Mesodermal cell (in vitro differentiated cells): ENCODE results near the gene C4orf54.

Source experiments
- H3K27ac ChIP-seq: 2 replicates; pipeline ENCODE4 v1.7.0; 2013; ENCODE audit warnings: mild to moderate bottlenecking, low read depth, low read length, moderate library complexity; ENCODE audit not compliant: severe bottlenecking
- H3K36me3 ChIP-seq: 2 replicates; pipeline ENCODE4 v1.7.1; 2013; ENCODE audit warnings: mild to moderate bottlenecking, low read length, moderate library complexity; ENCODE audit not compliant: control insufficient read depth, insufficient read depth
- H3K4me1 ChIP-seq: one replicate; pipeline ENCODE4 v1.7.1; 2013; ENCODE audit warnings: mild to moderate bottlenecking, low read length; ENCODE audit not compliant: insufficient read depth, control insufficient read depth, poor library complexity, severe bottlenecking
- H3K4me3 ChIP-seq: 2 replicates; pipeline ENCODE4 v1.7.0; 2013; ENCODE audit warnings: low read length, control low read depth, mild to moderate bottlenecking; ENCODE audit not compliant: insufficient read depth, poor library complexity, severe bottlenecking; ENCODE audit errors: extremely low read depth
- H3K9me3 ChIP-seq: 2 replicates; pipeline ENCODE4 v1.7.1; 2013; ENCODE audit warnings: mild to moderate bottlenecking, low read length, moderate library complexity; ENCODE audit not compliant: control insufficient read depth
- WGBS, 2 experiments: methylation state at CpG; one replicate each; pipeline ENCODE4 v1.1.5; 2013; ENCODE audit warnings: missing lambda C conversion rate in 2 of 2; ENCODE audit not compliant: insufficient coverage in 2 of 2; 5-methylcytosine and 5-hydroxymethylcytosine counted together

The C4orf54 gene

DNA sequence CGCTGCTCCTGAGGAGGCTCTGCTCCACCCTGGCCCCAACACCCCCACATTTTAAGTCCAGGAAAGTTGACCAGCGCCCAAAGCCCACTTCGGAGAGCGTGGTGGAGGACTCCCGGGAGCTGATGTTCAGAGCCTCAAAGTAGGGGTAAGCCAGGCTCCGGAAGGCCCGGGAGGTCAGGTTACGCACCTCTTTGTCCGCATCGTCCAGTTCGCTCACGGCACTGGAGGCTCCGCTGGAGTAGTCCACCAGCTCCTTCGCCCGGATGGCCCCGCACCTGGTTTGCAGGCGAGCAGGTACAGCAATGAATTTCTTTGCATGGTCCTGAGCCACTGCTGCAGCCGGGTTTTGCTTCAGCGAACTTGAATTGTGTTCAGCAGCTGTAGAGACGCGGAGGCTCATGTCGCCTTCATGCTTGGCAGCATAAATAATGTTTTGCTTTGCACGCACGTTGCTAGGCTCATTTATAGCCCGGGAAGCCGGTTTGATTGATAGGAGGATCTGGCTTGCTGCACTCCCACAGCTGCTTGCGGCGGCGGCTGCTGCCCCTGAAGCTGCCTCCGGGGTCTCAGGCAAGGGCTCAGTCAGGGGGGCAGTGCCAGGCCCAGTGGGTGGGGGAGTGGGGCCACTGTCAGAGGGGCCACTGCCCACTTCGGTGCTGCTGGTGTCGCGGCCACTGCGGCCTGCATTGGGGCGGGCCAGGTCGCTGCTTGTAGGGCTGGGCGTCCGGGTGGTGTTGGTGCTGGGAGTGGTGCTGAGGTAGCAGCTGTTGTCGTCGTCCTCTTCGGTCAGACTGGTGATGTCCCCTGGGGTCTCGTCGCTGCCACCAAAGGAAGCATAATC, 4.8 kb downstream of the C4orf54 start:
- H3K36me3 ChIP-seq = no peaks in the 10 kb centered on the region
- H3K4me1 ChIP-seq = no peaks in the 10 kb centered on the region
- 95 to 96% methylated on average over 40 to 41 of the region's 43 CpGs for WGBS, 2 experiments
- no peak overlapping the region for H3K27ac ChIP-seq
- H3K4me3 ChIP-seq = no peak overlapping the region
- H3K9me3 ChIP-seq = no peaks in the 10 kb centered on the region

DNA sequence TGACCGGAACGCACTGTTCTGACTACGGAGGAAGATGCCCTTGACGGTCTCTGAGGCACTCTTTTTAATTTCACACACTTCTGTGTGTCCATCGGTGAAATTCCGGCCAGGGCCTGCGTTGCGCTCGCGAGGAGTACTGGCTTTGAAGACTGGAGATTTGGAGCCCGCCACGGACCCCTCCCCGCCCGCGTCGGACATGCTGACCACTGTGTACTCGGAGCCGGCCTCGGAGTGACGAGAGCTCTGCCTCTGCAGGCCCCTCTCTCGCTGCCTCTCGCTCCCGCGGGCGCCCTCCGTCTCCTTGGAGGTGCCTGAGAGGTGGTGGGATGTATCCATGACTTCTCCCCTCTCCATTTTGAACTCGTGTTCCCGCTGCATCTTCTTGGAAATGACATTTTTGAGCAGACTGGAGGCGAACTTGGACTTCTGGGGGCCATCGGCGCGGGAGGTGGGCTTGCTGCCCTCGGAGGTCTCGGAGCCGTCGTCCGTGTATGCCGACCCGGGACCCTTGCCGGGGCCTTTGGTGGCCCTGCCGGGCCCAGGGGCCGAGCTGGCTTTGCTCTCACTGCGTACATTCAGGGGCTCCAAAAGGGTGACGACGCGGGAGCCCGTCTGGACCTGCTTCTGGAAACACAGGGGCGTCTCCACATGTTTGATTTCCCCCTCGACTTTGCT, 5.7 kb downstream of the C4orf54 start:
- Histone ChIP-seq H3K4me1 (no peaks in the 10 kb centered on the region), H3K9me3 (no peaks in the 10 kb centered on the region), H3K4me3 (no peak overlapping the region), H3K36me3 (no peaks in the 10 kb centered on the region), H3K27ac (no peak overlapping the region)
- 94 to 96% methylated on average over 45 to 46 of the region's 49 CpGs for WGBS, 2 experiments

DNA sequence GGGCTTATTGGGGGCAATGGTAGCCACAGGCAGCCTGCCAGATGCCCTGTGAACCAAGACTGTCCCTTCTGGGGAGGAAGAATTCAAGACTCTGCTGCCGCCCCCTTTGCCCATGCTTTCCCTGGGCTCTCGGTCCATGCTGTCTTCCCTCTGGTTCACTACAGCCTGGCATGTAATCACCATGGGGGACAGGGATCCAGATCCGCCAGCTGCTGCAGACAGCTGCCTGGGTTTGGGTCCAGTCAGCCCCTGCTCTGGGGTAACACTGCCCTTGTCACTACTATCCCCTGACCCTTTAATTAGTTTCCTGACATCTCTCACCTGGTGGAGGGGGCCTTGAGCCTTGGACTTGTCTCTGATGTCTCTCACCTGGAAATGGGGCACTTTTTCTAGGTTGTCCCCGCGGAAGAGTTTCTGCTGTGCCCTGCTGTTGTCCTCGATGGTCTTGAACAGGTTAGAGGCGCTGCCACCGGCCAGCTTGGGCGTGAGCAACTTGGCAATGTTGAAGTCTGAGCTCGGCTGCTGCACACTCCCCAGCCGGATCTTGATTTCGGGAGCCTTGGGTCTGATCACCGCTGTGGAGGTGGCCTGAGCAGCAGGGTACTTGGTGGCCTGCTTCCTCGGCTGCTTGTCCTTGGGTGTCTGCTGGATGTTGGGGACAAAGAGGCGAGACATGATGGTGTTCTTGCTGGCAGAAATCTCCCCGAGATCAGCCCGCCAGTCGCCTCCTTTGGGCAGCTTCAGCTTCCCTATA, 6.4 kb downstream of the C4orf54 start:
- H3K4me1 ChIP-seq = no peaks in the 10 kb centered on the region
- WGBS, 2 experiments = 93 to 96% methylated on average over 13 to 18 of the region's 18 CpGs
- no peak overlapping the region for H3K4me3 ChIP-seq
- H3K9me3 ChIP-seq = no peaks in the 10 kb centered on the region
- no peaks in the 10 kb centered on the region for H3K36me3 ChIP-seq
- H3K27ac ChIP-seq = no peak overlapping the region

DNA sequence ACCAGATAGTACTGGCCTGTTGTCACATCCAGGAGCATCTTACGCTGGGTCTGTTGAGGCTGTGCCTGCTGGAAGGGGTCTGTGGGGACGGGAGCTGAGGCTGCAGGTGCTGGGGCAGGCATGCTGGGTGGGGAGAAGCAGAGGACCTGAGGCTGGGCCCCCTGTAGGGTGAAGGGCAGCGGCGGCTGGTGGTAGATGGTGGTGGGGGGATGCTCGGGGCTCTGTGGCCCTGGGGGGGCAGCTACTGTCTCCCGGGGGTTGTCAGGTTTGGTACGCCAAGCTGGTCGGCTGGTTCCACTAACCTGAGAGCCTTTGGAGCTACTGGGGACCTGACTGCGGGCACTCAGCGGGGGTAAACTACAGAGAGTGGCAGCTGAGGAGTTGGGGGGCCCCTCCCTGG, 7.8 kb downstream of the C4orf54 start:
- H3K36me3 ChIP-seq = no peaks in the 10 kb centered on the region
- 86 to 95% methylated on average over 5 of the region's 10 CpGs for WGBS, 2 experiments
- H3K4me1 ChIP-seq = no peaks in the 10 kb centered on the region
- H3K4me3 ChIP-seq = no peak overlapping the region
- H3K27ac ChIP-seq = no peak overlapping the region
- no peaks in the 10 kb centered on the region for H3K9me3 ChIP-seq

DNA sequence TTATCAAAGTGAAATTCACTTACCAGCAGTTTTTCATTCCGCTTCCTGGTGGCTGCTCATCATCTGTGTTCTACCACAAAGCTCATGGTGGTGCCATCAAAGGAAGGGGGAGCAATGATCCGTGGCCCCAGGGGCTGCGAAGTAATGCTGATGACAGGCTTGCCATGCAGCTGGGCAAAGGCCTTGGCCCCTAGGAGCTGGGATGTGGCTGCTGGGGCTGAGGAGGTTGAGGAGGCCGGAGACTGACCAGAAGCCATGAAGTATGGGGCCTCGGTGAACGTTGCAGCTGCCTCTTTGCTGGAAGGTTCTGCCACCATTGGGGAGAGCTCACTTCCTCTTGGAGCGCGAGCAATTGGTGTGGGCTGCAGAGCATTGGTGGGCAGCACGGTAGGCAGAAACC, 8.4 kb downstream of the C4orf54 start:
- WGBS, 2 experiments = 88 to 93% methylated on average over 7 to 9 of the region's 9 CpGs
- no peaks in the 10 kb centered on the region for H3K36me3 ChIP-seq
- H3K4me1 ChIP-seq = no peaks in the 10 kb centered on the region
- H3K4me3 ChIP-seq = no peak overlapping the region
- no peaks in the 10 kb centered on the region for H3K9me3 ChIP-seq
- no peak overlapping the region for H3K27ac ChIP-seq

DNA sequence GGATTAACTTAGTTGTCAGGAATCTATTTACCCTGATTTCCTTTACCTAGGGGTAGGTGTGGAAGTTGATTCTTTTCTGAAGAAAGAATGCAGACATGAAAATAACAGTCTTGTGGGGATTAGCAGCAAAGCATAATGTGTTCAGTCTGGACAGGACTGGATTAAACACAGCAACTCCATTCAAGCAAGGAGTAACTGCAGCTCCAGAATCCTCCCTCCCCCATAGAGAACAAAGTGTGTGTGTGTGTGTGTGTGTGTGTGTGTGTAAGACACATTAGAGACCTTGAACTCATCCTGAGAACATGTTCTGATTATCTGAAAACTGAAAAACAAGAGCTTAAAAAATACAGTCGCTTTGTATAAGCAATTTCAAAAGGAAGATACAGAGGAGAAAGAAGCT, 9.3 kb downstream of the C4orf54 start:
- no peaks in the 10 kb centered on the region for H3K9me3 ChIP-seq
- H3K36me3 ChIP-seq = no peaks in the 10 kb centered on the region
- no peak overlapping the region for H3K27ac ChIP-seq
- no peaks in the 10 kb centered on the region for H3K4me1 ChIP-seq
- 100% methylated on average over 1 of the region's 1 CpG; no CpG with 5 or more reads in 1 of the 2 experiments for WGBS, 2 experiments
- H3K4me3 ChIP-seq = no peak overlapping the region

DNA sequence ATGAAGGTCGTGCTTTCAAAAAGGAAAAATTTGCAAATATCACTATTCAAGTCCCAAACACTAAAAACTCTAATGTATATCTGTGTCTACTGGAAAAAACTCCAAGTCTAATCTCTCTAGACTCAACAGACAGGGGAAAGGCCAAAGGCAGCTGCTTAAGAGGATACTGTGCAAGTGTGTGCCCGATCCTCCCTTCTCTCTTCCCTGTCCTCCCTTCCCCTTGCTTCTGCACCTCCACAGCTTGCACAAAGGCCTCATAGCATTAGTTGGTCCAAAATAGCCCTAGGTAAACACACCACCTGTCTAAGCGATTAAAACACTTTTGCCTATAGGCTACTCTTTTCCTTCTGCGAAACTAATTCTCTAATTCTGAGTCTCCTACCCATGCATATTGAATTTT, 10.6 kb downstream of the C4orf54 start:
- Histone ChIP-seq H3K36me3 (no peaks in the 10 kb centered on the region), H3K4me3 (no peak overlapping the region), H3K4me1 (no peaks in the 10 kb centered on the region), H3K9me3 (no peaks in the 10 kb centered on the region), H3K27ac (no peak overlapping the region)
- WGBS, 2 experiments = 83 to 95% methylated on average over 2 to 3 of the region's 4 CpGs

DNA sequence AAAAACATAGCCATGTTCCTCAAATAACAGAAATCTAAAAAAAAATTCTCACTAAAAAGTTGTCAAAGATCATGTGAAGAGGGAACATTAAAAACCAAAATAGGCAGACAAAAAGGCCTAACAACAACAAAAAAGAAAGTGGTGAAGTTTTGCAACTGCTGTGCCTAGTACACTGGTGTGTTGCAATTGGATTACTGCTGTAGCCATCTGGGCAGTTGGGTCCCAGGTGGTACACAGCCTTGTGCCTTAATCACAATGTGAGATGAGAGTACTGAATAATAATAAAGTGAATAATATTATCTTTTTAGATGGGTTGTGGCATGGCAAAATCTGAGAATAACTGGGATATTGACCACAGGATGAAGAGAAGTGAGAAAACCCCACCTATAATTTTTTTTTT, 12.0 kb downstream of the C4orf54 start:
- no peaks in the 10 kb centered on the region for H3K9me3 ChIP-seq
- H3K27ac ChIP-seq = no peak overlapping the region
- no peaks in the 10 kb centered on the region for H3K4me1 ChIP-seq
- no peaks in the 10 kb centered on the region for H3K36me3 ChIP-seq
- no peak overlapping the region for H3K4me3 ChIP-seq

DNA sequence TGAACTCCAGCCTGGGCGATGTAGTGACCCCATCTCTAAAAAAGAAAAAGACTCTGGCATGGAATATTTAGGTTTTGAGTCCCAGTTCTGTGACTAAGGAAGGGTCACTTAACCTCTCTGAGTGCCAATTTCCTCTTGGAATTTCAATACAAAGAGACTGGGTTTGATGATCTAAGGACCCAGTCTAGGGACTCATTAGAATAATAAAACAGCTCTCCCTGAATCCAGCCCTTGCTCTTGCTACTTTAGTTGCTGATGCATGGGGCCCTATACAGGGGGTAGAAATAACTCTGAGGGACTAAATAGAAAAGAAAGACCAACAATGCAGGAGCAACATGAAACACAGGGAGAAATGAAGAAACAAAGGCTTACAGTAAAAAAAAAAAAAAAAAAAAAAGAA, 12.6 kb downstream of the C4orf54 start:
- H3K4me1 ChIP-seq = no peaks in the 10 kb centered on the region
- H3K4me3 ChIP-seq = no peak overlapping the region
- WGBS, 2 experiments = no CpG with 5 or more reads among the region's 1 CpG
- H3K36me3 ChIP-seq = no peaks in the 10 kb centered on the region
- no peak overlapping the region for H3K27ac ChIP-seq
- no peaks in the 10 kb centered on the region for H3K9me3 ChIP-seq

DNA sequence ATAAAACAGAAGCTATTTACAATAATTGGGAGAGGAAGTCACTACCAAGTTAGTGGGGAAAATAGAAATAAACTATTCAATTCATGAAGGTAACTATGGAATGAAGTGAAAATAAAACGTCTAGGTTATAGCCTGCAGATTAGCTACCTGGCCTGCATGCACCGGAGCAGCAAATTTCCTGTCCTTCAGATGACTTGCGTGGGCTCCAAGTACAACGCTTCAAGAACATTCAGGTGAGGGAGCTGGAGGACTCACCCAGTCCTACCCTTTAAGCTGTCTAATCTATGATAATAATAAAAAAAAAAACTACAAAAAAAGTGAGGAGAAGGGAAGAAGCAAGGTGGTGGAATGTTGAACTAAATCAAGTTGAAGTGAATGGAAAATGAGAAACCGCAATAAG, 13.2 kb downstream of the C4orf54 start:
- WGBS, 2 experiments = 29 to 52% methylated on average over 1 to 4 of the region's 5 CpGs
- H3K36me3 ChIP-seq = no peaks in the 10 kb centered on the region
- no peaks in the 10 kb centered on the region for H3K9me3 ChIP-seq
- H3K27ac ChIP-seq = no peak overlapping the region
- H3K4me1 ChIP-seq = no peaks in the 10 kb centered on the region
- H3K4me3 ChIP-seq = no peak overlapping the region
